B cell (primary cell): ENCODE measurements around the gene RPS5.

Experiments
- CTCF ChIP-seq: fragments of 200-600 bp; IDR thresholded peaks from one replicate; pipeline ENCODE4 v1.8.0; 2022; ENCODE audit warnings: antibody characterized with exemption, mild to moderate bottlenecking
- EZH2 ChIP-seq: IDR thresholded peaks from 2 replicates; pipeline ENCODE4 v1.6.1; 2012; ENCODE audit warnings: borderline replicate concordance, low read depth, mild to moderate bottlenecking, moderate library complexity, low read length; ENCODE audit not compliant: insufficient read depth, poor library complexity, severe bottlenecking

DNA sequence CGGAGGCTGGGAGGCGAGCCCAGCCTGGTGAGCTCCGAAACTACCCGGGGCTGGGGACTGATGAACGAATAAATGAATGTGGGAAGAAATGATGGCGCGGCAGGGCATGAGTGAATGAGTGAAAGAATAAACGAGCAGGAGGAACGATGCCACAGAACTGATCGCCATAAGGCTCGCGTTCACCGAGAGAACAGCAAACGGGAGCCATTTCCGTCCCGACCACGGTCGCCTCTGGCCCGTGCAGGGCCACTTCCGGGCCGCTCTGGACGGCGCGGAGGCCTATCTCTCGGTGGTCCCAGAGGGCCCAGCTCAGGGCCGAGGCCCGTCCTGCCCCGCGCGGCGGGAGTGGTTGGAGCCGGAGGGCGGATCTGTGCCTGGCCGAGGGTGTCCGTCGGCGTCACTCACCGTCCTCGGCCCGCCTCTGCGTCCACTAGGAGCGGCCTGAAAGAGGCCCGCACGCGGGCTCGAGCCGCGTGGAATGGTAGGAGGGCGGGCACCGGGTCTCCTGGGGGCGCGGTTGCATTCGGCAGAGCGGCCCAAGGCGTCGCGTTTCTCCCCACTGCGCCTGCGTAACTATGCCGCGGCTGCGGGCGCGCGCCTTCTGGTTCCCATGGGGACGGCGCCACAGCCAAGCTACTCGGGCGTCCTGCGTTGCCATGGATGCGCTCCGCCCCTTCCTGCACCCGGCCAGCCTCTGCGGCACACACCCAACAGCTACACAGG, 24.6 kb upstream of the RPS5 start, which contains the start of gene ZNF497:
- TF ChIP-seq CTCF: no peak
- no peak for TF ChIP-seq EZH2
